ENCODE measurements around the gene IFI27L2. TPM values are rescaled to one million over a fixed set of nuclear protein-coding genes. Genes with fewer than 3 reads are reported as not detected.

IFI27L2 gene
- total RNA-seq, 1 experiment from 2014 or later: 28.6 TPM

GRCh38 chr14:94123868-94124267 is 5.5 kb downstream of the IFI27L2 start:
- no peak overlapping the region for H4K5ac ChIP-seq (ENCODE audit: insufficient read length, low read depth, low read length)
- H3K27ac Mint-ChIP-seq: no peak overlapping the region
- no peak overlapping the region for H2AFZ ChIP-seq (ENCODE audit: low read length)
- H3K79me2 ChIP-seq (ENCODE audit: insufficient read depth, low read length): no peaks in the 10 kb centered on the region
- no peak overlapping the region for H2AK5ac ChIP-seq (ENCODE audit: insufficient read length, low read length)
- no peak overlapping the region for H2BK5ac ChIP-seq (ENCODE audit: insufficient read length, low read length)
- peak; percentile 8 for DNase-seq
- H4K91ac ChIP-seq (ENCODE audit: insufficient read length, low read depth, low read length): no peak overlapping the region
- no peak overlapping the region for H2BK20ac ChIP-seq (ENCODE audit: low read depth, low read length, poor library complexity, severe bottlenecking)
- no peaks in the 10 kb centered on the region for H3K79me1 ChIP-seq (ENCODE audit: insufficient read depth, low read depth, low read length, poor library complexity, severe bottlenecking)
- no CpG with 5 or more reads among the region's 1 CpG for WGBS (ENCODE audit: extremely low coverage, insufficient read length, low lambda C conversion rate)
- no peaks in the 10 kb centered on the region for H3K36me3 Mint-ChIP-seq (ENCODE audit: insufficient read depth in 1 of 3, low read depth in 3 of 3)
- no peaks in the 10 kb centered on the region for H3K9me3 ChIP-seq (ENCODE audit: control insufficient read depth, low read depth, low read length)
- H3K4me1 Mint-ChIP-seq: peaks cover 5% of the 10 kb centered on the region in 2 experiments
- H2BK12ac ChIP-seq (ENCODE audit: insufficient read length, low read depth, low read length): no peak overlapping the region
- no peak overlapping the region for H3K4me2 ChIP-seq (ENCODE audit: insufficient read depth, insufficient read length, low read length)
- no peak overlapping the region for H4K8ac ChIP-seq (replicated peaks; ENCODE audit: insufficient read length, low read depth, low read length)
- no peaks in the 10 kb centered on the region for H4K20me1 ChIP-seq (ENCODE audit: control insufficient read depth, insufficient read depth, insufficient read length)
- no peak overlapping the region for H3K23ac ChIP-seq (ENCODE audit: insufficient read length, low read depth, low read length)
- H3K27ac ChIP-seq (ENCODE audit: insufficient read length, low read depth, low read length): no peak overlapping the region
- H3K56ac ChIP-seq (ENCODE audit: insufficient read length, low read depth, low read length): no peak overlapping the region
- peaks cover 1% of the 10 kb centered on the region for H3K23me2 ChIP-seq (ENCODE audit: insufficient read length, low read depth, low read length, poor library complexity, severe bottlenecking)
- H3K14ac ChIP-seq (ENCODE audit: insufficient read depth, low read length): no peak overlapping the region
- H3K4ac ChIP-seq (ENCODE audit: low read depth, low read length): no peak overlapping the region
- H3K27me3 ChIP-seq (ENCODE audit: insufficient read depth, low read length): no peaks in the 10 kb centered on the region
- H3K27me3 Mint-ChIP-seq (ENCODE audit: low read depth): peaks cover 33% of the 10 kb centered on the region
- H2BK120ac ChIP-seq (ENCODE audit: low read depth, low read length, poor library complexity, severe bottlenecking): no peak overlapping the region
- H3K9ac ChIP-seq (ENCODE audit: extremely low read depth, insufficient read length, low read length): no peak overlapping the region
- no peak overlapping the region for H3K18ac ChIP-seq (ENCODE audit: insufficient read length, low read depth, low read length)
- H3T11ph ChIP-seq (ENCODE audit: low read length): no peak overlapping the region
- H3K4me3 Mint-ChIP-seq: no peak overlapping the region
- no peak for TF ChIP-seq CTCF (conservative IDR thresholded peaks at IDR 0.05)
- H3K4me1 ChIP-seq (ENCODE audit: insufficient read depth, low read length): no peaks in the 10 kb centered on the region; the same call in 1 of the 2 replicates
- no peak overlapping the region for H2BK15ac ChIP-seq (ENCODE audit: low read depth, low read length)
- peaks cover 6 to 11% of the 10 kb centered on the region in 2 experiments; a peak in 2 of 5 replicates for H3K9me3 Mint-ChIP-seq
